ENCODE measurements around the gene MAN1C1. TPM values are rescaled to one million over a fixed set of nuclear protein-coding genes. Genes with fewer than 3 reads are reported as not detected.

Gene MAN1C1
- total and polyA plus RNA-seq, 2 donors (not counting 1 experiment from before 2014, with no cell fraction given): 0.31 to 0.89 TPM

DNA sequence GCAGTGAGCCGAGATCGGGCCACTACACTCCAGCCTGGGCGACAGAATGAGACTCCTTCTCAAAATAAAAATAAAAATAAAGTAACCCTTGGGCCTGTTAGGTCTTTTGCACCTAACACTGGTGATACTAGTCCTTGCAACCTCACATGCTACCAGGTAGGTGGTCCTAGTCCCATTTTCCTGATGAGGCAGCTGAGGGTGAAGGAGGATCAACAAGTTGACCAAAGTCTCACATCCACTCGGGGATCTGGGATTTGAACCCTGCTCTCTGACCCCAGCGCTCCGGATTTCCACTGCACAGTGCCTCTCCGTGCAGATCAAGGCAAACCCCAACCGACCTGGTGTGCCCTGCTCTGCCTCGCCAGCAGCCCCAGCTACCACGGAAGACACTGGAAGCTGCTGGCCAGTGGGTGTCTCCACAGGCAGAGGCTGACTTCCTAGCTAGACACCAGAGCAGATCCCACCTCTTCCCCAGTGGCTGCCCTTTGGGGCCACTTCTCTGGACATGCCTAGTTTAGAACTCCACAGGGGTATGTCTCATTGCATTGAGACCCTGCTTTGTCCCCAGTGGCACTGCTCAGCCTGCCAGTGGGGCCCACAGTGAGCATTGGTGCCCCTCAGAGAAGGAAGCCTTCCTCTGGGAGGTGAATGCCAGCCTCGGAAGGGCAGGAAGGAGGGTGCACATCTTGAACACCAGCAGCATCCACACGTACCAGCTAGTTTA, 45.6 kb upstream of the MAN1C1 start:
- H3K36me3 ChIP-seq (replicated peaks in 1 of 2; ENCODE audit: control extremely low read depth in 1 of 2, control insufficient read depth in 1 of 2, extremely low read depth in 1 of 2, insufficient read depth in 2 of 2, low read length in 1 of 2): no peaks in the 10 kb centered on the region
- H3K27me3 ChIP-seq (replicated peaks in 1 of 4; ENCODE audit: control extremely low read depth in 1 of 4, control insufficient read depth in 3 of 4, insufficient read depth in 4 of 4, low read length in 3 of 4): peaks cover 0 to 9% (median 0%) of the 10 kb centered on the region in 4 experiments
- Mint-ChIP-seq H3K27me3 (no peaks in the 10 kb centered on the region), H3K4me3 (no peak overlapping the region), H3K27ac (no peak overlapping the region), H3K4me1 (peaks cover 7% of the 10 kb centered on the region), H3K9me3 (ENCODE audit: insufficient read depth) (no peaks in the 10 kb centered on the region)
- H3K27ac ChIP-seq (ENCODE audit: low read length in 2 of 2): no peak overlapping the region
- no peak overlapping the region for H3K9ac ChIP-seq (ENCODE audit: low read length)
- no peak for ATAC-seq (ENCODE audit: low read depth)
- no peaks in the 10 kb centered on the region for H3K79me2 ChIP-seq (ENCODE audit: control insufficient read depth, insufficient read depth, low read length)
- H3K4me3 ChIP-seq (ENCODE audit: control extremely low read depth in 1 of 5, extremely low read depth in 1 of 5, insufficient read depth in 1 of 5, low read depth in 2 of 5, low read length in 4 of 5): no peak overlapping the region
- no peak overlapping the region for H2AFZ ChIP-seq (ENCODE audit: insufficient read depth, low read depth, low read length, poor library complexity, severe bottlenecking)
- TF ChIP-seq, protein P1, sequence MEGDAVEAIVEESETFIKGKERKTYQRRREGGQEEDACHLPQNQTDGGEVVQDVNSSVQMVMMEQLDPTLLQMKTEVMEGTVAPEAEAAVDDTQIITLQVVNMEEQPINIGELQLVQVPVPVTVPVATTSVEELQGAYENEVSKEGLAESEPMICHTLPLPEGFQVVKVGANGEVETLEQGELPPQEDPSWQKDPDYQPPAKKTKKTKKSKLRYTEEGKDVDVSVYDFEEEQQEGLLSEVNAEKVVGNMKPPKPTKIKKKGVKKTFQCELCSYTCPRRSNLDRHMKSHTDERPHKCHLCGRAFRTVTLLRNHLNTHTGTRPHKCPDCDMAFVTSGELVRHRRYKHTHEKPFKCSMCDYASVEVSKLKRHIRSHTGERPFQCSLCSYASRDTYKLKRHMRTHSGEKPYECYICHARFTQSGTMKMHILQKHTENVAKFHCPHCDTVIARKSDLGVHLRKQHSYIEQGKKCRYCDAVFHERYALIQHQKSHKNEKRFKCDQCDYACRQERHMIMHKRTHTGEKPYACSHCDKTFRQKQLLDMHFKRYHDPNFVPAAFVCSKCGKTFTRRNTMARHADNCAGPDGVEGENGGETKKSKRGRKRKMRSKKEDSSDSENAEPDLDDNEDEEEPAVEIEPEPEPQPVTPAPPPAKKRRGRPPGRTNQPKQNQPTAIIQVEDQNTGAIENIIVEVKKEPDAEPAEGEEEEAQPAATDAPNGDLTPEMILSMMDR (IDR thresholded peaks at IDR 0.05): no peak
- TF ChIP-seq EZH2 (IDR thresholded peaks at IDR 0.05; ENCODE audit: borderline replicate concordance, insufficient read depth, low read depth, low read length, poor library complexity, severe bottlenecking): no peak
- H3K4me1 ChIP-seq (ENCODE audit: control insufficient read depth in 2 of 2, insufficient read depth in 2 of 2, low read length in 2 of 2): no peaks in the 10 kb centered on the region
- DNase-seq: no peak
- no peak overlapping the region for H3K4me2 ChIP-seq (replicated peaks; ENCODE audit: low read depth, low read length, poor library complexity, severe bottlenecking)
- no peaks in the 10 kb centered on the region for H4K20me1 ChIP-seq (ENCODE audit: control insufficient read depth, insufficient read depth, low read length, poor library complexity, severe bottlenecking)
- POLR2A ChIA-PET: no interaction called here
- 94% methylated on average over 8 of the region's 12 CpGs for WGBS (ENCODE audit: insufficient coverage)
- H3K9me3 ChIP-seq (ENCODE audit: control extremely low read depth in 1 of 3, control insufficient read depth in 2 of 3, insufficient read depth in 1 of 3, low read length in 2 of 3): no peaks in the 10 kb centered on the region
- intact Hi-C loops (cut with micrococcal nuclease): no loop called here
- CTCF ChIA-PET: interaction anchor here (0.8 to 1.2 kb wide), 2 partner anchors 9 to 10 kb away, joined by 3 read pairs; no protein-coding TSS in a partner anchor

DNA sequence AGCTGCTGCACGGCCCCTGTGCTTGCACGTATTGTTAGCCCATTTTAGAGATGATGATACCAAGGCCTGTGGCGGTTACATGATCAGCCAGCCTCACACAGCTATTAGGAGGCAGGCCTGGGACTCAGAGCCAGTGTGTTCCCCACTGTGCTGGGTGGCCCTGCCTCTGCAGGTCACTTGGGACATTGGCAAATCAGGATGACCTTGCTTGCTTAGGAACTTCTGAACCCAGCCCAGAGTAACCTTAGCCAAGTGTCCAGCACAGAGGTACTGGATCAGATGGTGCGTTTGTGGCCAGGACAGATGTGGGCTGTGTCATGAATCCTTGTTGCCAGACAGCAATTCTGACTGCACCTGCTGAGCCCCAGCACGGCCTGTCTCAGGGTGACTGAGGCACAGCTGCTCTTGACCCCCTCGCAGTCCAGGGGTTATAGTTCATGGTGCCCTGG, 45.0 kb upstream of the MAN1C1 start:
- intact Hi-C loops (cut with micrococcal nuclease): no loop called here
- Histone ChIP-seq H3K9me3 (ENCODE audit: control extremely low read depth in 1 of 3, control insufficient read depth in 2 of 3, insufficient read depth in 1 of 3, low read length in 2 of 3) (no peaks in the 10 kb centered on the region), H4K20me1 (ENCODE audit: control insufficient read depth, insufficient read depth, low read length, poor library complexity, severe bottlenecking) (no peaks in the 10 kb centered on the region), H2AFZ (ENCODE audit: insufficient read depth, low read depth, low read length, poor library complexity, severe bottlenecking) (no peak overlapping the region), H3K4me1 (ENCODE audit: control insufficient read depth in 2 of 2, insufficient read depth in 2 of 2, low read length in 2 of 2) (no peaks in the 10 kb centered on the region), H3K4me2 (replicated peaks; ENCODE audit: low read depth, low read length, poor library complexity, severe bottlenecking) (no peak overlapping the region), H3K36me3 (replicated peaks in 1 of 2; ENCODE audit: control extremely low read depth in 1 of 2, control insufficient read depth in 1 of 2, extremely low read depth in 1 of 2, insufficient read depth in 2 of 2, low read length in 1 of 2) (no peaks in the 10 kb centered on the region), H3K79me2 (ENCODE audit: control insufficient read depth, insufficient read depth, low read length) (no peaks in the 10 kb centered on the region), H3K27ac (ENCODE audit: low read length in 2 of 2) (no peak overlapping the region), H3K4me3 (ENCODE audit: control extremely low read depth in 1 of 5, extremely low read depth in 1 of 5, insufficient read depth in 1 of 5, low read depth in 2 of 5, low read length in 4 of 5) (no peak overlapping the region), H3K27me3 (replicated peaks in 1 of 4; ENCODE audit: control extremely low read depth in 1 of 4, control insufficient read depth in 3 of 4, insufficient read depth in 4 of 4, low read length in 3 of 4) (peaks cover 0 to 9% (median 0%) of the 10 kb centered on the region in 4 experiments), H3K9ac (ENCODE audit: low read length) (no peak overlapping the region)
- ATAC-seq (ENCODE audit: low read depth) (no peak), DNase-seq (no peak)
- TF ChIP-seq, protein P1 (IDR thresholded peaks at IDR 0.05): no peak
- TF ChIP-seq EZH2 (IDR thresholded peaks at IDR 0.05; ENCODE audit: borderline replicate concordance, insufficient read depth, low read depth, low read length, poor library complexity, severe bottlenecking): no peak
- Mint-ChIP-seq H3K4me1 (peaks cover 5% of the 10 kb centered on the region), H3K27me3 (no peaks in the 10 kb centered on the region), H3K4me3 (no peak overlapping the region), H3K9me3 (ENCODE audit: insufficient read depth) (no peaks in the 10 kb centered on the region), H3K27ac (no peak overlapping the region)
- WGBS (ENCODE audit: insufficient coverage): 92% methylated on average over 6 of the region's 6 CpGs
- ChIA-PET CTCF (interaction anchor here (1.2 to 2.1 kb wide), 3 partner anchors 10 to 50 kb away, joined by 3 to 8 read pairs (median 4); no protein-coding TSS in a partner anchor), POLR2A (no interaction called here)
